ENCODE results near the gene TRAM2. TPM values are rescaled to one million over a fixed set of nuclear protein-coding genes. Genes with fewer than 3 reads are reported as not detected.
A peak's percentile ranks its signal among the peaks of the same experiment; 100 is the strongest.

TRAM2 gene
- total and polyA plus RNA-seq, 2 of the 13 experiments (the other 11 are each of a cell fraction or from before 2014, with no cell fraction given), result 49.1 to 72.5 TPM

DNA sequence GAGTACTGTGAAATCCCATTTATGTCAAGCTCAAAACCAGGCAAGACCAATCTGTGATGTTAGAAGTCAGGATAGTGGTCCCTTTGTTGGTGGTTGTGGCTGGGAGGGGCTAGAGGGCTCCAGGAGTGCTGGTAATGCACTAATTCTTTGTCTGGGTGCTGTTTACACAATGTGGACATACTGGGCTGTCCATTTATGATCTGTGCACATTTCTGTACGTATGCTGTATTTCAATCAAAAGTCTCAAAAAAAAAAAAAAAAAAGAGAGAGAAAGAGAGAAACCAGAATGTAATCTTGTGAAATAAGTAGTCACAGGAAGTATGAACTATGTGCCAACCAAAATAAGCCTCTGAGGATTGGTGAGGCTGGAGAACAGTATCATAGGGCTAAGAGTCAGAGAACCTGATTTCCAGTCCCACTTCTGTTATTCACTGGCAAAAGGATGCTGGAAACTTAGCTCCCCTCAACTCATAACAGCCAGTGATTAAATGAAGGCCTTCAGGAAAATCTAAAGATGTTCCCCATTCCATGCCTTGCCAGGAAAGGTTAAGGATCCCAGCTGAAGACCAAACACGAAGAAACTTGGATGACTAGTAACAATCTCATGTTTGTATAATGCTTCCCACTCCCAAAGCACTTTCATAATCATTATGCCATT is 19.6 kb upstream of the TRAM2 start (continued):
- TF ChIP-seq, protein P1, sequence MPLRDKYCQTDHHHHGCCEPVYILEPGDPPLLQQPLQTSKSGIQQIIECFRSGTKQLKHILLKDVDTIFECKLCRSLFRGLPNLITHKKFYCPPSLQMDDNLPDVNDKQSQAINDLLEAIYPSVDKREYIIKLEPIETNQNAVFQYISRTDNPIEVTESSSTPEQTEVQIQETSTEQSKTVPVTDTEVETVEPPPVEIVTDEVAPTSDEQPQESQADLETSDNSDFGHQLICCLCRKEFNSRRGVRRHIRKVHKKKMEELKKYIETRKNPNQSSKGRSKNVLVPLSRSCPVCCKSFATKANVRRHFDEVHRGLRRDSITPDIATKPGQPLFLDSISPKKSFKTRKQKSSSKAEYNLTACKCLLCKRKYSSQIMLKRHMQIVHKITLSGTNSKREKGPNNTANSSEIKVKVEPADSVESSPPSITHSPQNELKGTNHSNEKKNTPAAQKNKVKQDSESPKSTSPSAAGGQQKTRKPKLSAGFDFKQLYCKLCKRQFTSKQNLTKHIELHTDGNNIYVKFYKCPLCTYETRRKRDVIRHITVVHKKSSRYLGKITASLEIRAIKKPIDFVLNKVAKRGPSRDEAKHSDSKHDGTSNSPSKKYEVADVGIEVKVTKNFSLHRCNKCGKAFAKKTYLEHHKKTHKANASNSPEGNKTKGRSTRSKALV (CRISPR knock-in tag; IDR thresholded peaks at IDR 0.05), result no peak
- no peak for TF ChIP-seq DR1 (CRISPR knock-in tag; IDR thresholded peaks at IDR 0.05)
- TF ChIP-seq SOX5 (CRISPR knock-in tag; IDR thresholded peaks at IDR 0.05; ENCODE audit: borderline replicate concordance), result peak; percentile 66; the same call in 1 of the 2 replicates
- TF ChIP-seq, protein P2, sequence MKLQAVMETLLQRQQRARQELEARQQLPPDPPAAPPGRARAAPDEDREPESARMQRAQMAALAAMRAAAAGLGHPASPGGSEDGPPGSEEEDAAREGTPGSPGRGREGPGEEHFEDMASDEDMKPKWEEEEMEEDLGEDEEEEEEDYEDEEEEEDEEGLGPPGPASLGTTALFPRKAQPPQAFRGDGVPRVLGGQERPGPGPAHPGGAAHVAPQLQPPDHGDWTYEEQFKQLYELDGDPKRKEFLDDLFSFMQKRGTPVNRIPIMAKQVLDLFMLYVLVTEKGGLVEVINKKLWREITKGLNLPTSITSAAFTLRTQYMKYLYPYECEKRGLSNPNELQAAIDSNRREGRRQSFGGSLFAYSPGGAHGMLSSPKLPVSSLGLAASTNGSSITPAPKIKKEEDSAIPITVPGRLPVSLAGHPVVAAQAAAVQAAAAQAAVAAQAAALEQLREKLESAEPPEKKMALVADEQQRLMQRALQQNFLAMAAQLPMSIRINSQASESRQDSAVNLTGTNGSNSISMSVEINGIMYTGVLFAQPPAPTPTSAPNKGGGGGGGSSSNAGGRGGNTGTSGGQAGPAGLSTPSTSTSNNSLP (IDR thresholded peaks at IDR 0.05; ENCODE audit: low read depth, low read length), result peak; percentile 82
- TF ChIP-seq, protein P3, sequence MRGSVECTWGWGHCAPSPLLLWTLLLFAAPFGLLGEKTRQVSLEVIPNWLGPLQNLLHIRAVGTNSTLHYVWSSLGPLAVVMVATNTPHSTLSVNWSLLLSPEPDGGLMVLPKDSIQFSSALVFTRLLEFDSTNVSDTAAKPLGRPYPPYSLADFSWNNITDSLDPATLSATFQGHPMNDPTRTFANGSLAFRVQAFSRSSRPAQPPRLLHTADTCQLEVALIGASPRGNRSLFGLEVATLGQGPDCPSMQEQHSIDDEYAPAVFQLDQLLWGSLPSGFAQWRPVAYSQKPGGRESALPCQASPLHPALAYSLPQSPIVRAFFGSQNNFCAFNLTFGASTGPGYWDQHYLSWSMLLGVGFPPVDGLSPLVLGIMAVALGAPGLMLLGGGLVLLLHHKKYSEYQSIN (CRISPR knock-in tag; IDR thresholded peaks at IDR 0.05; ENCODE audit: borderline replicate concordance), result no peak
- 0 out of 2 replicates have a peak, but pooled peaks have one; percentile 26 for TF ChIP-seq KAT8 (CRISPR knock-in tag; IDR thresholded peaks at IDR 0.05)
- TF ChIP-seq RCOR2 (CRISPR knock-in tag; IDR thresholded peaks at IDR 0.05), result peak; percentile 46; the same call in 1 of the 2 replicates
- TF ChIP-seq ZMYM4 (CRISPR knock-in tag; IDR thresholded peaks at IDR 0.05), result no peak; the same call in 1 of the 2 replicates
- TF ChIP-seq ZNF616 (CRISPR knock-in tag; IDR thresholded peaks at IDR 0.05; ENCODE audit: low read depth), result no peak
- TF ChIP-seq CCDC6 (CRISPR knock-in tag; IDR thresholded peaks at IDR 0.05), result peak; percentile 74; the same call in 1 of the 2 replicates
- TF ChIP-seq, protein P4, sequence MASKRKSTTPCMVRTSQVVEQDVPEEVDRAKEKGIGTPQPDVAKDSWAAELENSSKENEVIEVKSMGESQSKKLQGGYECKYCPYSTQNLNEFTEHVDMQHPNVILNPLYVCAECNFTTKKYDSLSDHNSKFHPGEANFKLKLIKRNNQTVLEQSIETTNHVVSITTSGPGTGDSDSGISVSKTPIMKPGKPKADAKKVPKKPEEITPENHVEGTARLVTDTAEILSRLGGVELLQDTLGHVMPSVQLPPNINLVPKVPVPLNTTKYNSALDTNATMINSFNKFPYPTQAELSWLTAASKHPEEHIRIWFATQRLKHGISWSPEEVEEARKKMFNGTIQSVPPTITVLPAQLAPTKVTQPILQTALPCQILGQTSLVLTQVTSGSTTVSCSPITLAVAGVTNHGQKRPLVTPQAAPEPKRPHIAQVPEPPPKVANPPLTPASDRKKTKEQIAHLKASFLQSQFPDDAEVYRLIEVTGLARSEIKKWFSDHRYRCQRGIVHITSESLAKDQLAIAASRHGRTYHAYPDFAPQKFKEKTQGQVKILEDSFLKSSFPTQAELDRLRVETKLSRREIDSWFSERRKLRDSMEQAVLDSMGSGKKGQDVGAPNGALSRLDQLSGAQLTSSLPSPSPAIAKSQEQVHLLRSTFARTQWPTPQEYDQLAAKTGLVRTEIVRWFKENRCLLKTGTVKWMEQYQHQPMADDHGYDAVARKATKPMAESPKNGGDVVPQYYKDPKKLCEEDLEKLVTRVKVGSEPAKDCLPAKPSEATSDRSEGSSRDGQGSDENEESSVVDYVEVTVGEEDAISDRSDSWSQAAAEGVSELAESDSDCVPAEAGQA (IDR thresholded peaks at IDR 0.05; ENCODE audit: low read depth), result no peak
- TF ChIP-seq, protein P4 (CRISPR knock-in tag; IDR thresholded peaks at IDR 0.05; ENCODE audit: borderline replicate concordance), result no peak
- TF ChIP-seq MAFK (conservative IDR thresholded peaks at IDR 0.05 in 1 of 2, IDR thresholded peaks at IDR 0.05 in 1 of 2; ENCODE audit: low read length in 2 of 2), result peak; percentile 20 to 41; a peak in 2 of 4 replicates
- TF ChIP-seq ZNF530 (CRISPR knock-in tag; IDR thresholded peaks at IDR 0.05; ENCODE audit: low read depth), result no peak
- no peak for TF ChIP-seq ZNF746 (CRISPR knock-in tag; IDR thresholded peaks at IDR 0.05)
- TF ChIP-seq MEIS2 (CRISPR knock-in tag; IDR thresholded peaks at IDR 0.05), result no peak
- peak; percentile 43; the same call in 1 of the 2 replicates for TF ChIP-seq HDAC2 (CRISPR knock-in tag; IDR thresholded peaks at IDR 0.05)
- TF ChIP-seq ARNTL (CRISPR knock-in tag; IDR thresholded peaks at IDR 0.05), result no peak

Measured in HepG2 (cell line).